Measurements from ENCODE around the gene PPP4C. TPM values are rescaled to one million over a fixed set of nuclear protein-coding genes. Genes with fewer than 3 reads are reported as not detected.

The PPP4C gene
- total and polyA plus RNA-seq, 2 of the 8 experiments (the other 6 are each of a cell fraction or from before 2014, with no cell fraction given), result 148 to 298 TPM

- H3K27ac ChIP-seq (ENCODE audit: low read depth, low read length), result no peak overlapping the region
- H3K56ac ChIP-seq (replicated peaks; ENCODE audit: insufficient read length, low read depth, low read length), result no peak overlapping the region
- H2AK5ac ChIP-seq (ENCODE audit: low read depth, low read length), result no peak overlapping the region
- H2BK15ac ChIP-seq (ENCODE audit: low read length), result no peak overlapping the region
- H3K4me1 ChIP-seq (replicated peaks in 1 of 4; ENCODE audit: control insufficient read depth in 3 of 4, insufficient read depth in 4 of 4, low read length in 3 of 4), result peaks cover 0 to 12% (median 6%) of the 10 kb centered on the region in 4 experiments; a peak in 5 of 7 replicates
- H3K36me3 ChIP-seq (ENCODE audit: control insufficient read depth in 2 of 4, insufficient read depth in 4 of 4, low read length in 3 of 4), result peaks cover 0 to 1% (median 0%) of the 10 kb centered on the region in 4 experiments; a peak in 1 of 8 replicates
- no peak overlapping the region for H4K91ac ChIP-seq (replicated peaks; ENCODE audit: insufficient read length, low read length)
- no peak overlapping the region for H2BK5ac ChIP-seq (ENCODE audit: low read depth, low read length)
- POLR2A ChIA-PET (ENCODE audit: partially characterized antibody), result interaction anchor here (0.7 to 16.3 kb wide), 4 partner anchors 15 to 65 kb away, joined by 4 to 169 read pairs (median 4); partner anchors contain the start of genes TBX6 and YPEL3
- H3K9me3 ChIP-seq (ENCODE audit: insufficient read depth in 2 of 2, low read depth in 1 of 2, low read length in 1 of 2), result no peaks in the 10 kb centered on the region
- no peak overlapping the region for H2BK12ac ChIP-seq (ENCODE audit: low read depth, low read length)
- peaks cover 2 to 6% of the 10 kb centered on the region in 2 experiments for H4K20me1 ChIP-seq (replicated peaks in 1 of 2; ENCODE audit: control insufficient read depth in 1 of 2, insufficient read depth in 2 of 2, low read length in 2 of 2)
- no peak overlapping the region for H3K4me2 ChIP-seq (ENCODE audit: insufficient read depth in 1 of 2, low read depth in 2 of 2, low read length in 2 of 2)
- H3K79me2 ChIP-seq (ENCODE audit: control insufficient read depth in 1 of 2, insufficient read depth in 2 of 2, low read length in 2 of 2), result no peaks in the 10 kb centered on the region
- H4K8ac ChIP-seq (ENCODE audit: extremely low read depth, insufficient read depth, low read length), result no peak overlapping the region
- no peak overlapping the region for H3K9ac ChIP-seq (replicated peaks in 1 of 4; ENCODE audit: extremely low read depth in 1 of 4, low read depth in 3 of 4, low read length in 3 of 4)
- no peaks in the 10 kb centered on the region for H3K27me3 ChIP-seq (replicated peaks in 1 of 4; ENCODE audit: control insufficient read depth in 3 of 4, extremely low read depth in 1 of 4, insufficient read depth in 3 of 4, low read length in 3 of 4)
- DNase-seq (ENCODE audit: low read depth in 1 of 2, low spot score in 2 of 2) (no peak), FAIRE-seq (no peak)
- no peak overlapping the region for H3K4me3 ChIP-seq (ENCODE audit: extremely low read depth in 1 of 4, insufficient read depth in 2 of 4, low read depth in 3 of 4, low read length in 4 of 4)
- no peak overlapping the region for H2BK20ac ChIP-seq (ENCODE audit: low read length)
- H2BK120ac ChIP-seq (replicated peaks; ENCODE audit: low read depth, low read length), result no peak overlapping the region
- H4K5ac ChIP-seq (ENCODE audit: insufficient read length, low read depth, low read length), result no peak overlapping the region
- no peak overlapping the region for H2AFZ ChIP-seq (ENCODE audit: low read length)
- H3K23ac ChIP-seq (ENCODE audit: insufficient read length), result no peak overlapping the region
- TF ChIP-seq SUZ12 (IDR thresholded peaks at IDR 0.05; ENCODE audit: low read length) (no peak), KDM1A (IDR thresholded peaks at IDR 0.05; ENCODE audit: borderline replicate concordance, low read length) (no peak), POLR2A (IDR thresholded peaks at IDR 0.05; ENCODE audit: control extremely low read depth in 1 of 2, low read depth in 2 of 2, low read length in 2 of 2) (no peak; a peak in 1 of 3 replicates), SIN3A (conservative IDR thresholded peaks at IDR 0.05 in 1 of 2, IDR thresholded peaks at IDR 0.05 in 1 of 2; ENCODE audit: low read depth in 1 of 2, low read length in 2 of 2) (no peak)
- no peak overlapping the region for H3K14ac ChIP-seq (ENCODE audit: insufficient read length)
- WGBS, 2 experiments (ENCODE audit: extremely low coverage in 1 of 2, insufficient coverage in 1 of 2, insufficient read length in 1 of 2, insufficient replicate concordance in 2 of 2, low coverage in 1 of 2, low lambda C conversion rate in 2 of 2, missing lambda C conversion rate in 1 of 2), result 91% methylated on average over 8 of the region's 11 CpGs; no CpG with 5 or more reads in 1 of the 2 experiments
- H3K18ac ChIP-seq (ENCODE audit: extremely low read depth, low read length), result no peak overlapping the region
- CTCF ChIA-PET (ENCODE audit: partially characterized antibody), result interaction anchor here (0.6 to 6.7 kb wide), 5 partner anchors 11 to 82 kb away, joined by 3 to 90 read pairs (median 9); partner anchors contain the start of gene TBX6
- no peaks in the 10 kb centered on the region for H3K79me1 ChIP-seq (ENCODE audit: low read depth, low read length)
- H3K23me2 ChIP-seq (ENCODE audit: low read depth, low read length), result no peaks in the 10 kb centered on the region
- H3K4ac ChIP-seq (replicated peaks; ENCODE audit: insufficient read length, low read depth, low read length), result no peak overlapping the region
Measured at GRCh38 chr16:30114411-30114810, 38.6 kb downstream of the PPP4C start.
